ENCODE results near the gene MAGEA9.
"Not testable (repeated sequence)": the region's sequence is repeated elsewhere in the genome, so short reads cannot be mapped to it uniquely, and the experiment has no call there.

The MAGEA9 gene

GRCh38 chrX:149781727-149782126 is at the start of gene MAGEA9:
Gene MAGEA9 (plus strand): TSS chrX:149781930. CDS start chrX:149786211, 4,281 bp downstream.
- not testable (repeated sequence) for DNase-seq (ENCODE audit: low read depth in 4 of 4, low spot score in 1 of 4)

- DNase-seq (ENCODE audit: low read depth in 4 of 4, low spot score in 1 of 4), result not testable (repeated sequence)
These were observed 39.5 kb upstream of the MAGEA9 start for GRCh38 chrX:149742269-149742668.

- DNase-seq (ENCODE audit: low read depth in 4 of 4, low spot score in 1 of 4), result not testable (repeated sequence)
These were observed 35.2 kb upstream of the MAGEA9 start for GRCh38 chrX:149746390-149747007.

DNA sequence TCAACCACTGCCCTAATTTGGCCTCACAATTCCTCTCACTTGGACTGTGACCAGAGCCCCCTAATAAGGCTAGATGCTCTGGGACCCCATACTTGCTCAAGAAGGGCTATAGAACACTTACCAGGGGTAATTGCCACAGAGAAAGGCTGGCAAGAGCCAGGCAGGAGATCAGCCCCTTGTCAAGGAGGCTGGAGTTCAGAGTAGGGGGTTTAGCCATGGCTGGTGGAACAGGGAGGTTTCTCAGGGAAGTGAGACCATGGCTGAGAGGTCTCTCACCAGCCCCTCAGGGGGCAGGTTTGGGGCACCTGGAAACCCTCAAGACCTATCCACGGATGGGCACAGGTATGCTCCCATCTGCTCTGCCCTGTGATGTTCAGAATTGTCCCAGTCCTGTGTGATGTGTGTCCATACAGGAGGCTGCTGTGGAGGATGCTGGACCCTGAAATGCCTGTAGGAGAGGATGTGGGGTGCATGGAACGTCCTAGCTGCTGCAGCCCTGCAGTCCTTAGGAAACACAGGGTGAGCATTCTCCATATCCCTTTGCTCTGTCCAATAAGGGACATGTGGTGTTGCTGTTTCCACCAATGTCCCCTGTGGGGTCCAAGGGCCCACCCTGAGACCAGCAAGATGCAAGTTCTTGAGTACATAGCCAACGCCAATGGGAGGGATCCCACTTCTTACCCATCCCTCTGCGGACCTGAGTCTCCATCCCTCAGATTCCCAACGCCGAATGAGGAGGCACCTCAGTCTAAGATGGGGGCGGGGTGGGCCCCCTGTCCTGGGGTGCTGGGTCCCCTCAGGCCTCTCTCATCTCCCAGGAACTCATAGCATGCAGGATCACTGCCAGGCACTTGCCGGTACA is 24.3 kb upstream of the MAGEA9 start:
- DNase-seq (ENCODE audit: low read depth in 4 of 4, low spot score in 1 of 4), result no peak

GRCh38 chrX:149758068-149758714 is 23.5 kb upstream of the MAGEA9 start:
- DNase-seq (ENCODE audit: low read depth in 4 of 4, low spot score in 1 of 4), result no peak

DNA sequence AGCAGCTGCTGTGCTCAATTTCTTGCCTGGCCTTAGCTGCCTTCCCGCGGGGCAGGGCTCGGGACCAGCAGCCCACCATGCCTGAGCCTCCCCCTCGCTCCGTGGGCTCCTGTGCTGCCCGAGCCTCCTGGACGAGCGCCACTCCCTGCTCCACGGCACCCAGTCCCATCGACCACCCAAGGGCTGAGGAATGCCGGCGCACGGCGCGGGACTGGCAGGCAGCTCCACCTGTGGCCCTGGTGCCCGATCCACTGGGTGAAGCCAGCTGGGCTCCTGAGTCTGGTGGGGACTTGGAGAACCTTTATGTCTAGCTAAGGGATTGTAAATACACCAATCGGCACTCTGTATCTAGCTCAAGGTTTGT is 23.0 kb upstream of the MAGEA9 start:
- not testable (repeated sequence) for DNase-seq (ENCODE audit: low read depth in 4 of 4, low spot score in 1 of 4)

DNA sequence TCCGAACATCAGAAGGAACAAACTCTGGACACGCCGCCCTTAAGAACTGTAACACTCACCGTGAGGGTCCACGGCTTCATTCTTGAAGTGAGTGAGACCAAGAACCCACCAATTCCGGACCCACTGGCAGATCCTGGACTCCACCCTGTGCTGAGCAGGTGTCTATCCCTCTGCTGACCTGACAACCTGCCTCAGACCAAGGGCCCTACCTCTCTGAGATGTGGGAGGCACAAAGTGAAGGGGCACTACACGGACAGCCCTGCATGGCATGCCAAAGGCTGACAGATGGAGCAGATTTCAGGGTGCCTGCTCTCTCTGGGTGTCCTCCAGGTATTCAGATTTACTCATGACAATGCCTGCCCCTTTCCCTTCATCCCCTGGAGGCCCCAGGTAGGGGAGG is 21.9 kb upstream of the MAGEA9 start:
- no peak for DNase-seq (ENCODE audit: low read depth in 4 of 4, low spot score in 1 of 4)

GRCh38 chrX:149760965-149761364 is 20.8 kb upstream of the MAGEA9 start:
- DNase-seq (ENCODE audit: low read depth in 4 of 4, low spot score in 1 of 4), result no peak

DNA sequence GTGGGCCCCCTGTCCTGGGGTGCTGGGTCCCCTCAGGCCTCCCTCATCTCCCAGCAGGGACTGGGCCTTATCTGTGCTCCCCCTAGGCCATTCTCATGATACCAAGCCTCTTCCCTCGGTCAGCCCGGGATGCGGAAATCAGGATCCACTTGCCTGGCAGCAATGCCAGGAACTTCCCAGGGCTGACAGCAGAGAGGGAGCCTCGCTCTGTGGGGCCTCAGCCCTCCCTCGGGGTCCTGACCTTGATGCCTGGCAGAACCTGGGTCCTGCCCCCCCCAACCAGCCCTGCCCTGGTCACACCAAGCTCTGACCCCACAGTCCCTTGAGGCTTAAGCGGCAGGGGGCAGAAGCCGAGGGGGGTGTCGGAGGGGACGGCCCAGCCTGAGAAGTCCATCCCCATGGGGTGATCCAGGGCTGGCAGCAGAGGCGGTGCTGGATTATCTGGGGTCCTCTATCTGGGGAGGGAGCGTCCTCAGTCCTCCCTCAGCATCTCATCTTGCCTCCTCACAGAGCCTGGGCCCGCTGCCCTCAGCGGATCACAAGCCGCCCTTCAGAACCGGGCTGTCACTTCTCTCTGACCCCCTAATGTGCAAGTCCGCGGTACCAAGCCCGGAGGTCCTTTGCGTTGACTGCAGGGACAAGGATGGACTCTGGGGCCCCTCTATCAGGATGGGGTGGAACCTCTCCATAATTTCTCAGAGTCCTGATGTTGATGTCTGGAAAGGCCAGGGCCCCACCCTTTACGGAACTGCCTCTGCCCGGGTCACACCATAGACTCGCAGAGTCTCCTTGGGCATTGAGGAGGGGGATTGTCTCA is 19.7 kb upstream of the MAGEA9 start:
- not testable (repeated sequence) for DNase-seq (ENCODE audit: low read depth in 4 of 4, low spot score in 1 of 4)

DNA sequence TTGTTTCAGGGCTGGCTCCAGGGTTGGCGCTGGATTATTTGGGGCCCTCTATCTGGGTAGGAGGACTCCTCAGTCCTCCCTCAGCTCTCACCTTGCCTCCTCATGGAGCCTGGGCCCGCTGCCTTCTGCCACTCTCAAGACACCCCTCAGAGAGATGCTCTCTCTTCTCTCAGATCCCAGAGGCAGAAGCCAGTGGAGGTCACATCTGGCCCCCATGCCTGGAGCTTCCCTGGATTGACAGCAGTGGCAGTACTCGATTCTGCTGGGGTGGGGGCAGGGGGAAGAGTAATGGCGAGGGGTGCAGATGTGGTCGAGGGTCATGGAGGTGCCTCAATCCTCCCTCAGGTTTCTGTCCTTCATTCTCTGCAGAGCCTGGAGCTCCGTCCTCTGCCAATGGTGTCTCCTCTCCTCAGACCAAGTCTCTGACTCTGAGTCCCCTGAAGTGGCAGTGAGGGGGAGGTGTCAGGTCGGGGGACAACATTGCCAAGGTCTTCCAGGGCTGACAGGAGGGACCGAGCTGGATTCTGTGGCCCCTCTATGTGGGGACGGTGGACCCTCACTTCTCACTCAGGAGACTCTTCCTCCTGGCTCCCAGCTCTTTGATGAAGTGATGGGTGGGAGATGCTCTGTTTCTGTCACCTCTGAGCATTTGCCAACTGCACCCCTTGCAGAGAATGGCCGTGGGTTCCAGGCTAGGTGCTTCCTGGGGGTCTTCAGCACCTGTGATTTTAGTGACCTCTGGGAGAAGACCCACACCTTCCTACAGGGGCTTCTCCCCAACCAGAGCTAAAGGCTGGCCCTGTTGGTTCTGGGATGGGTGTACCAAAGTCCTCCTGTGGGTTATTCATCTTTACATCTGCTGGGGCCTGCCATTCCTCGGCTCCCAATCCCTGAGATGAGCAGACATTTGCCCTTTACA is 18.8 kb upstream of the MAGEA9 start:
- no peak for DNase-seq (ENCODE audit: low read depth in 4 of 4, low spot score in 1 of 4)

DNA sequence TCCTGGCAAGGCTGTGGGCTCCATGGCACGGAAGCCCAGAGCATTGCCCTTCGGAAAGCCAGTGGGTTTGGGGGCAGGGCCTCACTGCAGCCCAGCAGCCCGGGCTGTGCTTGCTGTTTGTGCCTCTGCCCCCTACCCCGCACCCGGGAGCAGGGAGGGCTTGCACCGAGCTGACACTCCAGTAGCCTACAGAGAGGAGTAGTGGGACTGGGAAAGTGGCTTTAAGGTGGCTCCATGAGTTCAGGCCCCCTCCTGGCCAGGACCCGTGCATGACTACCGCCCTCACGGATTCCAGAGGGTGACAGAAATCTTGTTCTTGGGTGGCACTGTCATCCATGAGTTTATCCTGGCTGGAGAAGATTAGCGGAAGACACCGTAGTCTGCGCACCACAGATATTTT is 11.4 kb upstream of the MAGEA9 start:
- DNase-seq (ENCODE audit: low read depth in 4 of 4, low spot score in 1 of 4), result not testable (repeated sequence)

DNA sequence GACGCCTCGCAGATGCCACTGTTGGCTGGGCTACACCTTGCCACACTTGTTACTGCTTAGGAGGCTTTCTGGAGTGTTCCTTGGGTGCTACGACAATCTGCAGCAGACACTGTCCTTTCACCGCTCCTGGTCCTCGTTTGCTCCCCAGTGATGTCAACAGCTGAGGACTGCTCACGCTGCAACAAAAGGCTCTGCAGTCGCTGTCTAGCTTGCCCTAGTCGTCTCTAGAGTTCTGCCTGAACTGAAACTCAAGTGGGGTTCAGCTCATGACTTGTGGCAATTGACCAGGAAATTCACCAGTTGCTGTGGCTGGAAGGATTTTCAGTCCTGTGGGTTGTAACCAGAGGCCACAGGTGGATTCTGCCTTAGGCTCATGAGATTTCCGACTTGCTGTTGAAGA is 8.7 kb upstream of the MAGEA9 start:
- DNase-seq (ENCODE audit: low read depth in 4 of 4, low spot score in 1 of 4), result not testable (repeated sequence)

- DNase-seq (ENCODE audit: low read depth in 4 of 4, low spot score in 1 of 4), result not testable (repeated sequence)
These were observed 8.0 kb upstream of the MAGEA9 start, which contains the start of gene HSFX1 for GRCh38 chrX:149773768-149774167. Gene HSFX1 (plus strand): TSS chrX:149774068. CDS start chrX:149774682, 614 bp downstream.

DNA sequence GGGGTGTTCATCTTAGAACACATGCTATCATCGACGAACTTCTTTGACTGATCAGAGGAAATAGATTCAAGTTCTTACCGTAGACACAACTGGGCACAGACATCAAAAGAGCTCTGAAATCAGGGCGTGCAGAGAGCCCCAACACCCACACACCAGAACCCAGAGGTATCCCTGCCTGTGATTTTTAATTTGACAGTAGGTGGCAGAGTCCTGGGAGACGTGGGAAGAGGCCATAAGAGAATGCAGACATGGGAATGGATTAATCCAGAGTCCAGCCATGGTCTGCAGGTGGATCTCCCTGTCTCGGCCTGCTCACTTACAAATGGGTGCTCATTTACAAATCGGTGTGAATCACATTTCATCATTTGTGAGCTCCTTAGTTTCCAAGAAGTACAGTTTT is 3.7 kb upstream of the MAGEA9 start:
- not testable (repeated sequence) for DNase-seq (ENCODE audit: low read depth in 4 of 4, low spot score in 1 of 4)

GRCh38 chrX:149795531-149795930 is 13.8 kb downstream of the MAGEA9 start:
- DNase-seq (ENCODE audit: low read depth in 4 of 4, low spot score in 1 of 4), result not testable (repeated sequence)

GRCh38 chrX:149799095-149799714 is 17.5 kb downstream of the MAGEA9 start:
- no peak for DNase-seq (ENCODE audit: low read depth in 4 of 4, low spot score in 1 of 4)

DNA sequence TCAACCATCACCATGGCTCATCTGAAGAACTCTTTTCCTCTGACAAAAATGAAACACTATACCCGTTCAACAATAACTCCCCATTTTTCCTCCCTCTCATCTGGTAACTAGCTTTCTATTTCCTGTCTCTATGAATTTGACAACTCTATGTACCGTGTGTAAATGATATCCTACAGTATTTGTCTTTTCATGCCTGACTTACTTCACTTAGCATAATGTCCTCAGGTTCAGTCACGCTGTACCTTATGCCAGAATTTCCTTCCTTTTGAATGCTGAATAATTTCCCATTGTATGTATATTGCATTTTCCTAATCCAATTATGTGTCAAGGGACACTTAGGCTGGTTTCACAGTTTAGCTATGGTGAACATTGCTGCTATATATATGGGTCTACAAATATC is 18.2 kb downstream of the MAGEA9 start:
- DNase-seq (ENCODE audit: low read depth in 4 of 4, low spot score in 1 of 4), result no peak

DNA sequence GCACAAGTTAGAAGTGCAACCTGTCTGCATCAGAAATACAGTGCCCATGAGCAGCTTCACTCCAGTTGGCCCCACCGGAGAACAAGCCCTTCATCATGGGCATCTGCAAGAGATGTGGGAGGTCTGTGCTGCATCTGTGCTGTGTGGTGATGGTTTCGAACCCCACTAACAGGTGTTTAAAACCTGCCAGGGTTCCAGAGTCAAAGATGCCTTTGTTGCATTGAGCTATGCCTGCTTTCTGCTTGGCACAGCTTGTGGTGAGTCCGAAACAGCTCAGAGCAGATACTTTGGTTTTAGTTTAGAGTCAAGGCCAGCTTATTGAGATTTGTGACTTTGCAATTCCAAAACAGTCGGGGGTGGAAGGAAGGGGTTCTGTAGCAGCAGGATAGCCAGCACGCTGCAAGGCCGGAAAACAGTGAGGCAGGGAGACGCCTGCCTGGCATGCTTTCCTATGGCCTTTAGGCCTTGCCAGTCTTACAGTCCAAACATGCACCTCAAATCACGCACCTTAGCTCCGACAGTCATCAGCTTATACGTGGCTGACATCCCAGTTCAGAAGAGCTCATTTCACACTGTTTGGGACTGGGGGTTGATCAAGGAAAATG is 21.8 kb downstream of the MAGEA9 start:
- DNase-seq (ENCODE audit: low read depth in 4 of 4, low spot score in 1 of 4), result no peak

DNA sequence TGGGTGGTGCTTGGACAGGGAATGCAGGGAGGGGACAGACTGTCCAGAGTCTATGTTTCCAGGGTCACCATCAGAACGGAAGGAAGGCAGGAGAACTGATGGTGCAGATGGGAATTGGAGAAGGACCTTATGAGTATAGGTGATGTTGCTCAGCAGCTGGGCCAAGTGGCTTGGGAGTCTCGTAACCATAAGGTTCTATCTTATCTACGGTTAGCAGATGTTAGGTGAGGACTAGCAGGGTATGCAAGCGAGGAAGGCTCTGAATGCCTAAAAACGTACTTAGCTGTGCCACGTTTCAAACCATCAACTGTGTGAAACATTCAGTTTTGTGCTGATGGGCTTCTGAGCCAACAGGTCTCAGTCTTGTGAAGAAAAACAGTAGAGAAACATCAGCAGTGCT is 22.4 kb downstream of the MAGEA9 start:
- DNase-seq (ENCODE audit: low read depth in 4 of 4, low spot score in 1 of 4), result no peak
